Endothelial cell of umbilical vein (primary cell): ENCODE results near the gene DNAJC21. TPM values are rescaled to one million over a fixed set of nuclear protein-coding genes. Genes with fewer than 3 reads are reported as not detected.

Experiments
- BruUV-seq: library from RNA; stranded (reverse); fragments of 400-500 nt; replicated peaks from 2 replicates; lab custom pipeline; 2021; lab: Mats Ljungman, UMichigan
- CTCF ChIA-PET: fragments of 300-600, 350-600 bp; sonication (Branson Sonifier 250); formaldehyde crosslinking; loops from one replicate; lab custom pipeline; 2021; ENCODE audit warnings: antibody characterized with exemption, inconsistent platforms; lab: Charles Lee
- POLR2A ChIA-PET: fragments of 300-600, 350-600 bp; sonication (Branson Sonifier 250); formaldehyde crosslinking; loops from one replicate; lab custom pipeline; 2021; ENCODE audit warnings: antibody characterized with exemption, inconsistent platforms; lab: Charles Lee
- DNase-seq: peaks from one replicate; pipeline ENCODE4 v3.0.0-alpha.2; 2011; ENCODE audit warnings: low read depth, low spot score
- FAIRE-seq: peaks from 2 replicates; lab custom pipeline; 2011; peaks lifted over from hg19 to GRCh38; lab: Jason Lieb, UNC
- H2AFZ ChIP-seq: 2 replicates; pipeline ENCODE4 v1.6.0; 2012; ENCODE audit warnings: low read depth, low read length, control low read depth, inconsistent platforms
- H3K27ac ChIP-seq: 2 replicates; pipeline ENCODE4 v1.5.1; 2011; ENCODE audit warnings: low read depth, mild to moderate bottlenecking, control low read depth, low read length, moderate library complexity; ENCODE audit not compliant: insufficient read depth
- H3K27me3 ChIP-seq, 2 experiments: 2 replicates each; pipeline versions ENCODE4 v1.6.0 to v1.6.1; 2011; ENCODE audit warnings: low read length in 2 of 2, mixed read lengths in 1 of 2; ENCODE audit not compliant: control insufficient read depth in 2 of 2, insufficient read depth in 2 of 2
- H3K36me3 ChIP-seq, 2 experiments: 2 replicates in 1 of 2; 3 replicates in 1 of 2; pipeline ENCODE4 v1.5.1; 2011; ENCODE audit warnings: low read length in 2 of 2, mild to moderate bottlenecking in 1 of 2, moderate library complexity in 1 of 2; ENCODE audit not compliant: control insufficient read depth in 2 of 2, insufficient read depth in 2 of 2; ENCODE audit errors: extremely low read depth in 1 of 2
- H3K4me1 ChIP-seq: 3 replicates; pipeline ENCODE4 v1.5.1; 2011; ENCODE audit warnings: mild to moderate bottlenecking, low read length; ENCODE audit not compliant: control insufficient read depth, insufficient read depth; ENCODE audit errors: extremely low read depth
- H3K4me2 ChIP-seq: 2 replicates; pipeline ENCODE4 v1.6.1; 2011; ENCODE audit warnings: low read length, control low read depth, mixed read lengths; ENCODE audit not compliant: insufficient read depth
- H3K4me3 ChIP-seq, 3 experiments: fragments of 200-600 bp in 1 of 3; sonication (generic), shearing (Covaris generic) in 1 of 3; replicated peaks in 1 of 3; 2 replicates each; pipeline ENCODE4 v1.5.1; 2011 to 2016; ENCODE audit warnings: control low read depth in 3 of 3, low read length in 3 of 3, mild to moderate bottlenecking in 2 of 3, inconsistent platforms in 1 of 3, low read depth in 1 of 3, moderate library complexity in 1 of 3; ENCODE audit not compliant: insufficient read depth in 1 of 3
- H3K79me2 ChIP-seq: 2 replicates; pipeline ENCODE4 v1.6.0; 2012; ENCODE audit warnings: low read length, inconsistent platforms; ENCODE audit not compliant: control insufficient read depth, insufficient read depth
- H3K9ac ChIP-seq: replicated peaks from 2 replicates; pipeline ENCODE3; 2011; ENCODE audit warnings: low read length, control low read depth; ENCODE audit not compliant: insufficient read depth; ENCODE audit errors: extremely low read depth
- H3K9me1 ChIP-seq: replicated peaks from 3 replicates; pipeline ENCODE4 v1.6.0; 2011; ENCODE audit warnings: mild to moderate bottlenecking, low read length; ENCODE audit not compliant: control insufficient read depth, insufficient read depth; ENCODE audit errors: extremely low read depth
- H3K9me3 ChIP-seq: replicated peaks from 2 replicates; pipeline ENCODE4 v1.5.1; 2012; ENCODE audit warnings: low read length, inconsistent platforms; ENCODE audit not compliant: control insufficient read depth, insufficient read depth
- H4K20me1 ChIP-seq: replicated peaks from 2 replicates; pipeline ENCODE3; 2011; ENCODE audit warnings: mild to moderate bottlenecking, low read length; ENCODE audit not compliant: control insufficient read depth, insufficient read depth; ENCODE audit errors: extremely low read depth
- EZH2 ChIP-seq: IDR thresholded peaks from 2 replicates; pipeline ENCODE4 v1.6.1; 2012; ENCODE audit warnings: borderline replicate concordance, low read depth, mild to moderate bottlenecking, moderate library complexity, low read length, inconsistent platforms; ENCODE audit not compliant: severe bottlenecking
- FOS ChIP-seq: IDR thresholded peaks from 2 replicates; pipeline ENCODE4 v1.6.1; 2011; ENCODE audit warnings: mild to moderate bottlenecking, low read length, moderate library complexity, borderline replicate concordance; ENCODE audit not compliant: insufficient read depth
- GATA2 ChIP-seq: IDR thresholded peaks from 2 replicates; pipeline ENCODE4 v1.7.0; 2011; ENCODE audit warnings: low read depth, mild to moderate bottlenecking, moderate library complexity, mixed read lengths, low read length; ENCODE audit not compliant: insufficient read length, insufficient read depth
- JUN ChIP-seq: IDR thresholded peaks from 2 replicates; pipeline ENCODE4 v1.6.1; 2011; ENCODE audit warnings: borderline replicate concordance, low read depth; ENCODE audit not compliant: insufficient read length, insufficient read depth
- MYC ChIP-seq: IDR thresholded peaks from one replicate; pipeline ENCODE4 v1.6.1; 2011; ENCODE audit warnings: mild to moderate bottlenecking, low read depth, low read length
- POLR2A ChIP-seq: IDR thresholded peaks from 2 replicates; pipeline ENCODE4 v1.6.1; 2012; ENCODE audit warnings: low read depth, mild to moderate bottlenecking, control low read depth, low read length
- POLR2AphosphoS5 ChIP-seq: IDR thresholded peaks from 2 replicates; pipeline ENCODE4 v1.6.1; 2012; ENCODE audit warnings: low read depth, mild to moderate bottlenecking, control low read depth, low read length, moderate library complexity; ENCODE audit not compliant: insufficient read depth
- dilution Hi-C: fragments of 300-500 bp; cut with MboI; formaldehyde crosslinking; loops from one replicate; pipeline ENCODE4 v1.15.0; 2019; ENCODE audit warnings: low sequenced_read_pairs; ENCODE audit not compliant: extremely low pct_ligation_motif_present
- intact Hi-C: fragments of 100-400 bp; cut with micrococcal nuclease; formaldehyde crosslinking; loops from one replicate; pipeline ENCODE4 v1.10.0; 2022
- polyA plus RNA-seq, 4 experiments: library from polyadenylated mRNA; depleted of rRNA in 3 of 4; stranded (reverse) in 3 of 4; unstranded in 1 of 4; fragments of >200 nt; gene quantifications; 2 replicates each; pipeline versions ENCODE4 v1.2.1 to v1.2.3, GENCODE V29; 2011 to 2012; ENCODE audit warnings: missing spikeins in 1 of 4
- total RNA-seq: library from RNA; stranded (reverse); gene quantifications from 2 replicates; pipeline ENCODE4 v1.2.3, GENCODE V29; 2021
- TF ChIP-seq, protein P1 (sequence below): IDR thresholded peaks from 2 replicates; pipeline ENCODE4 v1.6.1; 2011; ENCODE audit not compliant: insufficient read depth, insufficient read length
- TF ChIP-seq, protein P2 (sequence below), 2 donors: IDR thresholded peaks; 1 replicate in 1 of 2; 2 replicates in 1 of 2; pipeline ENCODE4 v1.5.1; 2011; ENCODE audit warnings: low read length in 2 of 2, mild to moderate bottlenecking in 2 of 2, moderate library complexity in 2 of 2, control low read depth in 1 of 2, inconsistent platforms in 1 of 2, low read depth in 1 of 2; ENCODE audit not compliant: insufficient read depth in 1 of 2; ENCODE audit errors: extremely low read depth in 1 of 2

Gene DNAJC21
- total and polyA plus RNA-seq, 2 donors (not counting 3 experiments of a cell fraction or from before 2014, with no cell fraction given), result 5.3 to 39.4 TPM

DNA sequence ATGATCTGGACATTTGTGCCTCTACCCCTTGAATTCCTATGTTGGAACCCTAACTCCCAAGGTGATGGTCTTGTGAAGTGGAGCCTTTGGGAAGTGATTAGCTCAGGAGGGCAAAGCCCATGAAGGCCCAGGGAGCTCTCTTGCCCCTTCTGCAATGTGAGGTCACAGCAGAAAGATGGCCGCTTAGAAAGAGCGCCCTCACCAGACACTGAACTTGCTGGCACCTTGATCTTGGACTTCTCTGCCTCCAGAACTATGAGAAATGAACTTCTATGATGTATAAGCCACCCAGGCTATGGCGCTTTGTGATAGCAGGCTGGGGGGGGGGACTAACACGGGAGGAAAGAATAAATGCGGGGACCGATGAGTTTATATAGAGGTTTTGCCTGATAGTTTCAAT, 73.1 kb downstream of the DNAJC21 start:
- no peaks in the 10 kb centered on the region for H3K36me3 ChIP-seq
- no peak overlapping the region for H2AFZ ChIP-seq
- ChIA-PET POLR2A (no interaction called here), CTCF (interaction anchor here (1.0 to 3.9 kb wide), 7 partner anchors 9 to 527 kb away, joined by 3 to 61 read pairs (median 5); no protein-coding TSS in a partner anchor)
- H3K9me1 ChIP-seq, result no peaks in the 10 kb centered on the region
- H3K27me3 ChIP-seq, result peaks cover 6 to 9% of the 10 kb centered on the region in 2 experiments
- no peak overlapping the region for H3K4me2 ChIP-seq
- H3K4me1 ChIP-seq, result no peaks in the 10 kb centered on the region
- DNase-seq (no peak), FAIRE-seq (no peak)
- dilution Hi-C loops, result no loop called here
- H3K4me3 ChIP-seq, result no peak overlapping the region
- H3K9ac ChIP-seq, result no peak overlapping the region
- H3K79me2 ChIP-seq, result no peaks in the 10 kb centered on the region
- H4K20me1 ChIP-seq, result no peaks in the 10 kb centered on the region
- no TSS peak for BruUV-seq
- intact Hi-C loops, result loop anchor here (5.0 kb wide), 1 partner anchor 515 kb away; no protein-coding TSS in a partner anchor
- H3K27ac ChIP-seq, result no peak overlapping the region
- H3K9me3 ChIP-seq, result no peaks in the 10 kb centered on the region
- TF ChIP-seq EZH2, result no peak
- no peak for TF ChIP-seq MYC
- TF ChIP-seq, protein P1, sequence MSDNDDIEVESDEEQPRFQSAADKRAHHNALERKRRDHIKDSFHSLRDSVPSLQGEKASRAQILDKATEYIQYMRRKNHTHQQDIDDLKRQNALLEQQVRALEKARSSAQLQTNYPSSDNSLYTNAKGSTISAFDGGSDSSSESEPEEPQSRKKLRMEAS, result no peak
- no peak for TF ChIP-seq GATA2
- TF ChIP-seq POLR2AphosphoS5, result no peak
- TF ChIP-seq POLR2A, result no peak
- TF ChIP-seq JUN, result no peak
- no peak for TF ChIP-seq FOS
- TF ChIP-seq, protein P2, sequence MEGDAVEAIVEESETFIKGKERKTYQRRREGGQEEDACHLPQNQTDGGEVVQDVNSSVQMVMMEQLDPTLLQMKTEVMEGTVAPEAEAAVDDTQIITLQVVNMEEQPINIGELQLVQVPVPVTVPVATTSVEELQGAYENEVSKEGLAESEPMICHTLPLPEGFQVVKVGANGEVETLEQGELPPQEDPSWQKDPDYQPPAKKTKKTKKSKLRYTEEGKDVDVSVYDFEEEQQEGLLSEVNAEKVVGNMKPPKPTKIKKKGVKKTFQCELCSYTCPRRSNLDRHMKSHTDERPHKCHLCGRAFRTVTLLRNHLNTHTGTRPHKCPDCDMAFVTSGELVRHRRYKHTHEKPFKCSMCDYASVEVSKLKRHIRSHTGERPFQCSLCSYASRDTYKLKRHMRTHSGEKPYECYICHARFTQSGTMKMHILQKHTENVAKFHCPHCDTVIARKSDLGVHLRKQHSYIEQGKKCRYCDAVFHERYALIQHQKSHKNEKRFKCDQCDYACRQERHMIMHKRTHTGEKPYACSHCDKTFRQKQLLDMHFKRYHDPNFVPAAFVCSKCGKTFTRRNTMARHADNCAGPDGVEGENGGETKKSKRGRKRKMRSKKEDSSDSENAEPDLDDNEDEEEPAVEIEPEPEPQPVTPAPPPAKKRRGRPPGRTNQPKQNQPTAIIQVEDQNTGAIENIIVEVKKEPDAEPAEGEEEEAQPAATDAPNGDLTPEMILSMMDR (IDR thresholded peaks at IDR 0.05; ENCODE audit: extremely low read depth in 1 of 2, insufficient read depth in 1 of 2, low read depth in 1 of 2, low read length in 2 of 2), result no peak
